Prostate gland (tissue), 2 donors: ENCODE results near the gene PLCB4. TPM values are rescaled to one million over a fixed set of nuclear protein-coding genes. Genes with fewer than 3 reads are reported as not detected.

Experiments
- DNase-seq: peaks from one replicate; pipeline ENCODE4 v3.0.0-alpha.2; 2019; ENCODE audit warnings: low spot score
- H3K27ac ChIP-seq, 2 donors: fragments of 200-600 bp; sonication (generic); 2 replicates each; pipeline ENCODE4 v1.5.1; 2017 to 2019
- H3K27me3 ChIP-seq: fragments of 200-600 bp; sonication (generic); replicated peaks from 2 replicates; pipeline ENCODE4 v1.5.1; 2019; ENCODE audit not compliant: insufficient read depth
- H3K36me3 ChIP-seq, 2 donors: fragments of 200-600 bp; sonication (generic); 1 replicate in 1 of 2; 2 replicates in 1 of 2; pipeline versions ENCODE4 v1.5.1 to v1.8.1; 2017 to 2019
- H3K4me1 ChIP-seq: fragments of 200-600 bp; sonication (generic); replicated peaks from 2 replicates; pipeline ENCODE4 v1.5.1; 2019
- H3K4me3 ChIP-seq, 2 donors: fragments of 200-600 bp; sonication (generic); 2 replicates each; pipeline ENCODE4 v1.5.1; 2017 to 2019
- H3K9me3 ChIP-seq: fragments of 200-600 bp; sonication (generic); 2 replicates; pipeline ENCODE4 v1.5.1; 2017
- CTCF ChIP-seq, 4 experiments: fragments of 200-600 bp in 2 of 4; fragments of 450-650 bp in 2 of 4; sonication (generic) in 2 of 4; IDR thresholded peaks; 1 replicate in 3 of 4; 2 replicates in 1 of 4; pipeline ENCODE4 v1.5.1; 2016 to 2019; ENCODE audit warnings: antibody characterized with exemption in 4 of 4, mild to moderate bottlenecking in 2 of 4, moderate library complexity in 2 of 4
- POLR2A ChIP-seq: fragments of 450-650 bp; IDR thresholded peaks from one replicate; pipeline ENCODE4 v1.6.1; 2016; ENCODE audit warnings: antibody characterized with exemption, mild to moderate bottlenecking
- POLR2AphosphoS5 ChIP-seq: sonication (generic); formaldehyde crosslinking; IDR thresholded peaks from one replicate; pipeline ENCODE4 v1.6.1; 2017; ENCODE audit warnings: antibody characterized with exemption
- WGBS: methylation state at CpG from one replicate; pipeline ENCODE4 v1.1.5; 2018; 5-methylcytosine and 5-hydroxymethylcytosine counted together
- intact Hi-C: fragments of 100-400 bp; cut with DNase I; formaldehyde crosslinking; loops from one replicate; pipeline ENCODE4 v1.14.2; 2022
- total RNA-seq, 2 donors: library from RNA; depleted of rRNA; stranded (reverse); fragments of >200 nt; gene quantifications; one replicate each; pipeline ENCODE4 v1.1.0, GENCODE V29; 2016

Gene PLCB4
- total RNA-seq, 2 donors from 2014 or later: 9.1 to 11.6 TPM

DNA sequence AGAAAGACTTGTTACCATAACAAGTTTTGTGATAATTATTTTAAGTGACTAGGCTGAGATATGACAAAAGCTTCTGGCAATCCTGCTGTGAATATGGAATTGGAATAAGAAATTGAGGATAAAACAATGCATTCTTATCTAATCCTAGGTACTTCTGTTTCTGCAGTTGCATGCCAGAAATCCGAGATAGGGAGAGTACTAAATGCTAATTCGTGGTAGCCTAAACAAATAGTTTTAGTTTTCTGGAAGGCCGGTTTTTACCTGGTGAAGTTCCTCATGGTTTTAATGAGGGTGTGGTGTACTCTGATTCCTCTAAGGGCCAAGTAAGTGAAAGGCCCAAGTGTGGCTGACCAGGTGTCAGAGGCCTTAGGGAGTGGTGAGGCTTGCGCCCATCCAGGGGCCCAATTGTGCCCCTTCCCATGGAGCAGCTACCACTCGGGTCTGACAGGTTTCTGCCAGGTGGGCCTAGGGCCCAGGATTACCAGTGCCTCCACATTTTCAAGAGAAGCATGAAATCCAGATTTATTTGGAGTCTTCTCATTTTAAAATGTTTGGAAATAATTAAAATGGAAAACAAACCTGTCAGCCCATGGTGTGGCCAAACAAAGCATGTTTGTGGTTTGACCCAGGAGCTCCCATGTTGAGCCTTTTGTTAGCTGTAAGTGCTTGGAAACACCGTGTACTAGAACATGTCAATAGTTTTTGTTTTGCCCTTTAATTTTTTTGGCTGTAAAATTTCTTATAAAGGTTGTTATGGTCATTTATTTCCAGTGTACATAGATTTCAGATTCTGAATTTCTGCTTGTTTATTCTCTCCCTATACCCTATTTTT is 6.6 kb downstream of the PLCB4 start:
- H3K27me3 ChIP-seq: no peaks in the 10 kb centered on the region
- H3K36me3 ChIP-seq: no peaks in the 10 kb centered on the region
- no peak for DNase-seq
- H3K27ac ChIP-seq: no peak overlapping the region
- WGBS: 52% methylated on average over 6 of the region's 6 CpGs
- no peak overlapping the region for H3K4me3 ChIP-seq
- intact Hi-C loops: no loop called here
- no peak for TF ChIP-seq CTCF (IDR thresholded peaks at IDR 0.05)
- no peaks in the 10 kb centered on the region for H3K4me1 ChIP-seq
- H3K9me3 ChIP-seq: no peaks in the 10 kb centered on the region

DNA sequence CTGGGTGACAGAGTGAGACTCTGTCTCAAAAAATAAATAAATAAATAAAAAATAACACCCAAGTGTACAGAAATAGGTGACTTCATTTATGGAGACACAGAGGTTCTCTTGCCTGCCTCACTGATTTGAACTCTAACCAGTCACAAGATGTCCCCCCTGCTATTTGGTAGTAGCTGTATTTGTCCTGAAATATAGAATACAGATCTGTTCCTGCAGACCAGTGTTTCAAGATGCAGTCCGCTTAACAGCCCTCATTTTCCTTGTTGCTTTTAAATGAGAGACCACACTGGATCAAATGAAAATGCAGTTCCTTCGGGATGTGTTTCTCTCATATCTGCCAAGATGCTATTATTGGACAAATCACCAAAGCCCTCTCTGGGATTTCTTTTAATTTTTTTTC is 7.6 kb downstream of the PLCB4 start:
- no peak overlapping the region for H3K27ac ChIP-seq
- H3K4me3 ChIP-seq: no peak overlapping the region
- H3K9me3 ChIP-seq: no peaks in the 10 kb centered on the region
- TF ChIP-seq POLR2AphosphoS5: no peak
- TF ChIP-seq POLR2A: no peak
- no peak for TF ChIP-seq CTCF (IDR thresholded peaks at IDR 0.05)
- DNase-seq: no peak
- H3K36me3 ChIP-seq: no peaks in the 10 kb centered on the region
- H3K4me1 ChIP-seq: no peaks in the 10 kb centered on the region
- WGBS: 71% methylated on average over 2 of the region's 2 CpGs
- intact Hi-C loops: no loop called here
- no peaks in the 10 kb centered on the region for H3K27me3 ChIP-seq

DNA sequence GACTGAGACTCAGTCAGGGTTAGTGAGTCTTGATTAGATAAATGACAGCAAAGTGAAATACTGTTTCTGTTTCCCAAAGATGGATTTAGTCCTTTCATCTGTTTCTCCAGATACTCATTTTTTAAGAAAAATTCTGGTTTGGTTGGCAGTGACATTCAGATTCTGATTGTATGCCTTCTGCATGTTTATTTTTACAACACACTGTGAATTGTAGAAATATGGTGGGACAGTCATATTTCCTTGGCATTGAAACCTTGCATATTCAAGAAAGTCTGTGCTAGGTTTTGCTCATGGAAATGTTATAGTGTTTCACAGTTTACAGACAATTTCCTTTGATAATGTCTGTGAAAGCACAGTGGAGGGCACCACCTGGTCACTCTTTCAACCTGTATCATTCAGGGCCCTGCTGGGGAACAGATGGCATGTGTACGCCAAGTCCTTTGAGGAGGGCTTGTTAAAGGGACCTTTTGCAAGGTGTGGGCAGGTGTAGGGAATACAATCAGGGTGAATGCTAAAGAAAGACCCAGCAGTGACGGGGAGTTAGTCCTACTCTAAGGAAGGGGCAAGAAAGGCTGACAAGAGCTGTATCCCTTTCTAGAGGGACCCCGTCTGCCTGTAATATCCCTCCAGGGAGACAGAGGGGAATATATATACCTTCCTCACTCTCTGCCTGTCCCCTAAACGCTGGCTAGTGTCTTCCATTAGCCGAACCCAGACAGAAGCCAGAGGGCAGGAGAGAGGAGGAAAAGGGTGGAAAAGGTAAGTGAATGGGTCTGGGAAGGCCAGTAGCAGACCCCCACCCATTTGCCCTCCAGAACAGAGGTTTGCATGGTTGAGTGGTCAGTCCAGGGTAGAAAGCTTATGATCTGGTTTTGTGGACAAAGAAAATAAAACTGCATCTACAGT is 10.2 kb downstream of the PLCB4 start:
- intact Hi-C loops: no loop called here
- no peak for DNase-seq
- Histone ChIP-seq H3K4me3 (no peak overlapping the region), H3K4me1 (no peaks in the 10 kb centered on the region), H3K27ac (no peak overlapping the region), H3K9me3 (no peaks in the 10 kb centered on the region), H3K36me3 (no peaks in the 10 kb centered on the region), H3K27me3 (no peaks in the 10 kb centered on the region)
- TF ChIP-seq POLR2A (no peak), POLR2AphosphoS5 (no peak), CTCF (IDR thresholded peaks at IDR 0.05) (no peak)
- WGBS: 75% methylated on average over 5 of the region's 5 CpGs

GRCh38 chr20:9081423-9081966 is 12.6 kb downstream of the PLCB4 start:
- TF ChIP-seq POLR2A (no peak), CTCF (IDR thresholded peaks at IDR 0.05) (no peak), POLR2AphosphoS5 (no peak)
- WGBS: 0% methylated on average over 1 of the region's 1 CpG
- H3K4me1 ChIP-seq: no peaks in the 10 kb centered on the region

More at GRCh38 chr20:9081423-9081966, 12.6 kb downstream of the PLCB4 start:
- Histone ChIP-seq H3K36me3 (no peaks in the 10 kb centered on the region), H3K27ac (no peak overlapping the region), H3K4me3 (no peak overlapping the region), H3K27me3 (no peaks in the 10 kb centered on the region), H3K9me3 (no peaks in the 10 kb centered on the region)
- DNase-seq: no peak
- intact Hi-C loops: no loop called here
